Measurements from ENCODE around the gene KCNK3. TPM values are rescaled to one million over a fixed set of nuclear protein-coding genes. Genes with fewer than 3 reads are reported as not detected.
"Not testable (repeated sequence)": the region's sequence is repeated elsewhere in the genome, so short reads cannot be mapped to it uniquely, and the experiment has no call there.

The KCNK3 gene
- total RNA-seq, 2 experiments from 2014 or later, result not detected

DNA sequence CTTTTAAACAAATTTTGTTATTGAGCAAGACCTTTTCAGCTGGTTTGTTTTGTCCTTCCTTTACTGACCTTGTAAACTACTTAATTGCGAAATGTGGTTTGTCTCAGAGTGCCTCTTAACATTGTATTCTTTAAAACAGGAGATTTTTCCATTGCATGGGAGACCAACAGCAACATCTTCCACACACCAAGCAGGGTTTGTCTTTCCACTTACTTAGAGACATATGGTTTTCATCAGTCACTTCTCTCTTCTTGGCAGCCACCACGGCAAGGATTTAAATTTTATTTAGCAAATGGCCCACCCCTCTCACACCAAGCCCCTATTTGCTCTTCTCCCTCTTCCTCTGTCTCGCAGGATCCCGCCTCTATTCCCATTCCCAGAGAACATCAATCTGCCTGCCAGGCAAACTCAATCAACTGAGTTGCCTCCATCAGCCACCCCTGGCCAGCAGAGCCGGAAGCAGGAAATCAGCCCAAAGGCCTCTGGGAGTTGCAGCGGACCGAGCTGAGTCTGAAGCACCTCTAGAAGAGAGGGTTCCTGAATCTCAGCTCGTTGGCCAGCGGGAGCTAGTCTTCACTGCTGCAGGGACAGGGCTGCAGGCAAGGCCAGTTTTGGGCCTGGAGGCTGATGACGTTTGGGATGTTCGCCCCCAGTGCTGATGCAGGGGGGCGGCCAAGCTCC, 40.0 kb upstream of the KCNK3 start:
- peaks cover 5% of the 10 kb centered on the region for H3K27me3 Mint-ChIP-seq
- H3K4me1 Mint-ChIP-seq (ENCODE audit: low read depth), result no peaks in the 10 kb centered on the region
- H3K9me3 Mint-ChIP-seq, result no peaks in the 10 kb centered on the region
- POLR2A ChIA-PET, result no interaction called here
- intact Hi-C loops (cut with micrococcal nuclease), result no loop called here
- no peak for DNase-seq
- no peaks in the 10 kb centered on the region for H3K36me3 Mint-ChIP-seq
- H3K4me3 Mint-ChIP-seq, result no peak overlapping the region
- H3K27ac Mint-ChIP-seq, result no peak overlapping the region
- CTCF ChIA-PET, result no interaction called here

DNA sequence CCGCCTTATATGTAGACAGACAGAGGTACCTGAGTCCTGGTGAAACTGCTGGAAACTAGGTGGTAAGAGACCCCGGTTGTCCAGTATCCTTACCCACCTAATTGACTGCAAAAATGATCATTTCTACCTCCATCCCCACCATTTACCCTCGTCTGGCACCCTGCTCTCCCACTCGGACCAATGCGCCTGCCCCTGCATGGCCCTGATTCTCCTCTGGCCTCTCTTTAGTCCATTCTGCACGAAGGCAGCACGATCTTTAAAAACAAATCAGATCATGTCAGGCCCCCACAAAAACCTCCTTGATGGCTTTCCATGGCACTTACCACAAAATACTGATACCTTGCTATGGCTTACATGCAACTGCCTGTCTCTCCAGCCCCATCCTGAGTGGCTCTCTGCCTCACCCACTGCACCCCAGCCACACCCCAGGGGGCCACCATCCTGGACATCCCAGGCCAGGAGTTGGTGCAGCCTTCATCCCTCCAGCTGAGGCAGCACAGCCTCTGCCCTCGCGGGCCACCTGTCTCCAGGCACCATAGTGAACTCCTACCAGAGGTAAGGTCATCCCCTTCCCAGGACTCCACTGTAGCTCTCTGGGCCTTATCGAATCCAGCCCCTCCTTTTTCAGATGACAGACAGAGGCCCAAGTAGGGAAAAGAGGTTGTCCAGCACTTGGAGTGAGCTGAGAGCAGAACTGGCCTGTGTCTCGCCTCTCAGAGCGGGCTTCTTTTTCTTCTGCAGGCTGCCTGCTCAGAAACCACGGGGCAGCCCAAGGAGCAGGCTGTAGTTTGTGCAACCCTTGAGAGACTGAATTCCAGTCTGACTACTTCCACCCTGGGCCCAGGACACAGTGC, 39.1 kb upstream of the KCNK3 start:
- Mint-ChIP-seq H3K4me1 (ENCODE audit: low read depth) (no peaks in the 10 kb centered on the region), H3K4me3 (no peak overlapping the region), H3K9me3 (no peaks in the 10 kb centered on the region), H3K27ac (no peak overlapping the region), H3K36me3 (no peaks in the 10 kb centered on the region), H3K27me3 (peaks cover 7% of the 10 kb centered on the region)
- intact Hi-C loops (cut with micrococcal nuclease), result no loop called here
- ChIA-PET POLR2A (no interaction called here), CTCF (no interaction called here)
- DNase-seq, result no peak

DNA sequence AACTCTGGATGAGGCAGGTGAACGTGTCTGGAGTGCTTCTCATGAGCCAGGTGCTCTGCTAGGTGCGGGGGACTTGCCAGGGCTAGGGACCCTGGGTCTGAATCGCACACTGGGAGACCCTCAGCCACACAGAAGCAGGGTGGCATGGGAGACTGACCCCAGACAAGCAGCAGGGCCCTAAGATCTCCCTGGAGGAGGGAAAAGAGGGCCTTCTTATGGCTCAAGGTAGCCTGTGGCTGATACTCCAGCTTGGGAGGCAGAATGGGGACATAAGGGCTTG, 38.5 kb upstream of the KCNK3 start:
- ChIA-PET POLR2A (no interaction called here), CTCF (no interaction called here)
- Mint-ChIP-seq H3K27ac (no peak overlapping the region), H3K36me3 (no peaks in the 10 kb centered on the region), H3K4me1 (ENCODE audit: low read depth) (no peaks in the 10 kb centered on the region), H3K27me3 (peaks cover 9% of the 10 kb centered on the region), H3K4me3 (no peak overlapping the region), H3K9me3 (no peaks in the 10 kb centered on the region)
- DNase-seq, result no peak
- intact Hi-C loops (cut with micrococcal nuclease), result no loop called here

DNA sequence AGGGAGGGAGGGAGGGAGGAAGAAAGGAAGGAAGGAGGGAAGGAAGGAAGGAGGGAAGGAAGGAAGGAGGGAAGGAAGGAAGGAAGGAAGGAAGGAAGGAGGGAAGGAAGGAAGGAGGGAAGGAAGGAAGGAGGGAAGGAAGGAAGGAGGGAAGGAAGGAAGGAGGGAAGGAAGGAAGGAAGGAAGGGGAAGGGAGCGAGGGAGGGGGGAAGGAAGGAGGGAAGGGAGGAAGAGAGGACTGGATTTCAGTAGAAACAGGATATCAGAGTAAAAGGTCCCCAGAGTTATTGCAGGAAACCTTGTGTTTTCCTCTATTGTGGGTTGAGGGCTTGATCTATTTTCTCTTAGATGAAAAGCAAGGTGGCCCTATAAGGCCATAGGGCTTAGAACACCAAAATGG, 37.4 kb upstream of the KCNK3 start:
- CTCF ChIA-PET, result not testable (repeated sequence)

DNA sequence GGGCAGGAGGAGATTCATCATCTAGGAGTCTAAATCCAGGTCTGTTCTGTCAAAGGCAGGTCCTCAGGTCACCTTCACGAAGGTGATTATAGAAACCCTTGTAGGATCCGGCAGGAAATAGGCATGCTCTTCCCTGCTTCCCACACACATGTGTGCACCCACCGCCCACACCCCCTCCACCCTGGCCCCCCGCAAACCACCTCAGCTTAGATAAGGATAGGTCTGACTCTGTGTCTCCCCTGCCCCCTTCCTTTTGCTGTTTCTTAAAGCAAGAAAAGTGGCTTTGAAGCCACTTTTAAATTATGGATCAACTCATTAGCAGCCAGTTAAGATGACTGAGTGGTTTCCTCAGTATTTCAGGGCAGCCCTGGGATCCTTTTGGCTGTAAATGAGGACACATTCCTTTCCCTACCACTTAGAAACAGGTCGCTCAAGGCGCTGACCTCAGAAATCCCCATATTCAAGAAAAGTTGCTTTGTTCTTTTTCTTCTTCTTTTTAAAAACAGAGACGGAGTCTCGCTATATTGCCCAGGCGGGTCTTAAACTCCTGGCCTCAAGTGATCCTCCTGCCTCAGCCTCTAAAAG, 36.8 kb upstream of the KCNK3 start:
- no peaks in the 10 kb centered on the region for H3K36me3 Mint-ChIP-seq
- ChIA-PET POLR2A (no interaction called here), CTCF (no interaction called here)
- H3K4me3 Mint-ChIP-seq, result no peak overlapping the region
- H3K4me1 Mint-ChIP-seq (ENCODE audit: low read depth), result no peaks in the 10 kb centered on the region
- H3K27me3 Mint-ChIP-seq, result peaks cover 6% of the 10 kb centered on the region
- no peak overlapping the region for H3K27ac Mint-ChIP-seq
- peaks cover 13% of the 10 kb centered on the region for H3K9me3 Mint-ChIP-seq
- intact Hi-C loops (cut with micrococcal nuclease), result no loop called here
- no peak for DNase-seq

More for the DNA sequence above, 37.4 kb upstream of the KCNK3 start:
- H3K9me3 Mint-ChIP-seq; intact Hi-C loops (cut with micrococcal nuclease); H3K4me1 Mint-ChIP-seq (ENCODE audit: low read depth); DNase-seq; H3K27ac Mint-ChIP-seq; H3K4me3 Mint-ChIP-seq; H3K36me3 Mint-ChIP-seq; POLR2A ChIA-PET: not testable (repeated sequence)
- H3K27me3 Mint-ChIP-seq, result peaks cover 10% of the 10 kb centered on the region

DNA sequence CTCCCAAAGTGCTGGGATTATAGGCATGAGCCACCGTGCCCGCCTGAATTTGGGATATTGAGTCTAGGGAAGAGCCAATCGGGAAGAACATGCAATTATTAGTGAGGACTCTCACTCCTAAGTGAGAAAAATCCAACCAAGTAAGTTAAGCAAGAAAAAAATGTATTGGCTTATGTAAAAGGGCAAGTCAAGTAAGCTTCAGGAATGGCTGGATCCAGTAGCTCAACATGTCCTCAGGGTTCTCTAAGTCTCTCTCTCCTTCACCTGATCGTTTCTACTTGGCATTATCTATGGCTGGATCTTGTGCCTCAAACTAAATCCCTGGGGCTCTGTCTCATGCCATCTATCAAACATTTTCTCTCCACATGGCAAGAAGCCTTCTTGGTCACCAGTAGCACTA, 35.3 kb upstream of the KCNK3 start:
- H3K4me3 Mint-ChIP-seq, result no peak overlapping the region
- ChIA-PET POLR2A (no interaction called here), CTCF (interaction anchor here (0.9 kb wide), 1 partner anchor 50 kb away, joined by 3 read pairs; no protein-coding TSS in a partner anchor)
- H3K4me1 Mint-ChIP-seq (ENCODE audit: low read depth), result no peaks in the 10 kb centered on the region
- H3K9me3 Mint-ChIP-seq, result peaks cover 20% of the 10 kb centered on the region
- no peaks in the 10 kb centered on the region for H3K36me3 Mint-ChIP-seq
- H3K27me3 Mint-ChIP-seq, result peaks cover 6% of the 10 kb centered on the region
- no peak for DNase-seq
- no peak overlapping the region for H3K27ac Mint-ChIP-seq
- intact Hi-C loops (cut with micrococcal nuclease), result no loop called here

DNA sequence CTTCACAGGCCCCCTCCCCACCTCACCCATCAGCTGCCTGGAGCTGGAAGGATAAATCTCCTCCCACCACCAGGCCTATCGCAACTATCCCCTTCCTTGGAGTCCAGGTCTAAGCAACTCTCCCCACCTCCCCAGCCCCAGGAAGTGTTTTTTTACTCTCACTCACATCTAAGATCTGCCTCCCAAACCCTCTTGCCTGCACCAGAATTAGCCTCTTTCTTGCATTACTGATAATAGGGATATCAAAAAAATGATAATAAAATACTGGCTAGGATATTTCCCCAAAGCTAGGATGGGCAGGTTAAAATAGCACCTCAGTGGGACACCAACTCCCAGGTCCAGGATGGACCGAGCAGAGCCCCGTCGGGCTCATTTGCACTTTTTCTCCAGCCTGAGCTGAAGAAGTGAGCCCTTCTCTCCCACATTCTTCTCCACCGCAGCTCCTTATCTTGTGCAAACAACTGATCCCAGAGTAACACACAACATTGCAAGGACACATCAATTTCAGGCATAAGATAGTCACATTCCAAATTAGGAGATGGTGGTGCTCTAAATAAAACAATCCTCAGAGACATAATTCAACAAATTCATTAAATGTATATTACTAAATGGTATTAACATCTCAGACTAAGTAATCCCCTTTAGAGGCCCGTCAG, 33.7 kb upstream of the KCNK3 start:
- CTCF ChIA-PET, result no interaction called here
- no peak for DNase-seq

DNA sequence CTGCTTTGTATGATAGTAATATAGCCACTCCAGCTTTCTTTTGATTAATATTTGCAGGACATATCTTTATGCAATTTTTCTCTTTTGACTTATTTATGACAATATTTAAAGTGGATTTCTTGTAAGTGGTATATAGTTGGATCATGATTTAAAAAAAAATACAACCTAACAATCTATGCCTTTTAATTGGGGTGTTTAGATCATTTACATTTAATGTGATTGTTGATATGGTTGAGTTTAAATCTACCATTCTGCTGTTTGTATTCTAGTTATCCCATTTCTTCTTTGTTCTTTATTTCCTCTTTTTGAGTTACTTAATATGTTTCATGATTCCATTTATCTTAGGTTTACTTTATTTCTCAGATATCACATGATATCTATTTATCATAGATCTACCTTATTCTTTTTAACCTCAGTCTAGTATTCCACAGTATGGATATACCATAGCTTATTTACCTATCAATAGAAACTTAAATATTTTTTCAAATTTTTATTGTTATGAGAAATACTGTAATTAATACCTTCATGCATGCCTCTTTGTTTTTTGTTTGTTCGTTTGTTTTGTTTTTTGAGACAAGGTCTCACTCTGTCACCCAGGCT, 32.1 kb upstream of the KCNK3 start:
- ChIA-PET CTCF (no interaction called here), POLR2A (interaction anchor here (1.0 kb wide), 1 partner anchor 10 kb away, joined by 3 read pairs; no protein-coding TSS in a partner anchor)
- DNase-seq, result no peak
- H3K4me3 Mint-ChIP-seq, result no peak overlapping the region
- H3K27me3 Mint-ChIP-seq, result peaks cover 10% of the 10 kb centered on the region
- peaks cover 20% of the 10 kb centered on the region for H3K9me3 Mint-ChIP-seq
- no peak overlapping the region for H3K27ac Mint-ChIP-seq
- intact Hi-C loops (cut with micrococcal nuclease), result no loop called here
- no peaks in the 10 kb centered on the region for H3K4me1 Mint-ChIP-seq (ENCODE audit: low read depth)
- no peaks in the 10 kb centered on the region for H3K36me3 Mint-ChIP-seq

More for the DNA sequence above, 33.7 kb upstream of the KCNK3 start:
- Mint-ChIP-seq H3K36me3 (no peaks in the 10 kb centered on the region), H3K27me3 (peaks cover 6% of the 10 kb centered on the region), H3K4me1 (ENCODE audit: low read depth) (no peaks in the 10 kb centered on the region), H3K27ac (no peak overlapping the region), H3K4me3 (no peak overlapping the region), H3K9me3 (peaks cover 20% of the 10 kb centered on the region)
- intact Hi-C loops (cut with micrococcal nuclease), result no loop called here
- POLR2A ChIA-PET, result no interaction called here

DNA sequence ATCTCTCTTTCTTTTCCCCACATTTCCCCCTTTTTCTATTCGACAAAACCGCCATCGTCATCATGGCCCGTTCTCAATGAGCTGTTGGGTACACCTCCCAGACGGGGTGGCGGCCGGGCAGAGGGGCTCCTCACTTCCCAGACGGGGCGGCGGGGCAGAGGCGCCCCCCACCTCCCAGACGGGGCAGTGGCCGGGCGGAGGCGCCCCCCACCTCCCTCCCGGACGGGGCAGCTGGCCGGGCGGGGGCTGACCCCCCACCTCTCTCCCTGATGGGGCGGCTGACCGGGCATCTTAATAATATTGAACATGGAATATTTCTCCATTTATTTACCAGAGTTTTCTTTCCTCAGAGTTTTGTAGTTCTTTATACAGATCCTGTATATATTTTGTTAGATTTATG, 27.2 kb upstream of the KCNK3 start:
- H3K27me3 Mint-ChIP-seq, result peaks cover 32% of the 10 kb centered on the region
- H3K4me3 Mint-ChIP-seq; CTCF ChIA-PET; H3K27ac Mint-ChIP-seq; H3K4me1 Mint-ChIP-seq (ENCODE audit: low read depth); H3K36me3 Mint-ChIP-seq; intact Hi-C loops (cut with micrococcal nuclease); POLR2A ChIA-PET; DNase-seq: not testable (repeated sequence)
- peaks cover 11% of the 10 kb centered on the region for H3K9me3 Mint-ChIP-seq

DNA sequence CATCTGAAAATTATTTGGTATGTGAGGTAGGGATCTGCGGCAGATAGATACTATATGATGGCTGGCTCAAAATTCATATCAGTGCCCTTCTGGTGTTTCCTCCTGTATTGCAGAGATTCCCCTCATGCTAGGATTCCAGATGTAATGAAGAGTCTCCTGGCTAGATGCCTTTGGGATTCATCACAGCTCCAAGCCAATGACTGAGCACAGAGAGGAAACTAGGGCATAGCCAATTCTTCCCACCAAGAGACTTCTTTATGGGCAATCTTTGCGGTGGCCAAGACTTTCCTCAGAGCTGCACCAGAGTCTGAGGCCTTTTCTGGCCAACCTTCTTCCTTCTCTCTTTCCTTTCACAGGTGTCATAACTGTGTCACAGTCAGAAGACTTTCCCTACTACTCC, 25.9 kb upstream of the KCNK3 start:
- no peaks in the 10 kb centered on the region for H3K9me3 Mint-ChIP-seq
- CTCF ChIA-PET, result interaction anchor here (0.7 kb wide), 1 partner anchor 81 kb away, joined by 3 read pairs; no protein-coding TSS in a partner anchor
- H3K36me3 Mint-ChIP-seq, result no peaks in the 10 kb centered on the region
- no peak overlapping the region for H3K27ac Mint-ChIP-seq
- H3K27me3 Mint-ChIP-seq, result peaks cover 42% of the 10 kb centered on the region
- H3K4me1 Mint-ChIP-seq (ENCODE audit: low read depth), result no peaks in the 10 kb centered on the region
- POLR2A ChIA-PET, result no interaction called here
- no peak for DNase-seq
- intact Hi-C loops (cut with micrococcal nuclease), result no loop called here
- no peak overlapping the region for H3K4me3 Mint-ChIP-seq

DNA sequence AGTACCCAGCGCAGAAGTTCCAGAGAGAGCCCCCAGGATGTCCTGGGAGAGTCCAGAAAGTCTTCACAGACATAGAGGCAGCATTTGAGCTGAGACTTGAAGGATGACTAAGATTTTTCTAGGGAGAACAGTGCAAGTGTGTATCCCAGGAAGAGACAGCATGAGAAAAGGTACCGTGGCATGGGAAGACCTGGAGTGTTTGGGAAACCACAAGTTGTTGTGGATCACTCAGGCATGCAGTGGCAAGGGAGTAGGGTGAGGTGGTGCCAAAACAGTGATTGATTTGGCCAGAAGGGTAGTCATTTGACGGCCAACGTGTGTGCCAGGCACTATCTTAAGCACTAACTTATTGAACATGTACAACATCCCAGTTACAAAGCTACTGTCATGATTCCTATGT, 24.5 kb upstream of the KCNK3 start:
- Mint-ChIP-seq H3K27ac (no peak overlapping the region), H3K9me3 (no peaks in the 10 kb centered on the region), H3K27me3 (peaks cover 50% of the 10 kb centered on the region), H3K36me3 (no peaks in the 10 kb centered on the region), H3K4me1 (ENCODE audit: low read depth) (no peaks in the 10 kb centered on the region), H3K4me3 (no peak overlapping the region)
- intact Hi-C loops (cut with micrococcal nuclease), result no loop called here
- ChIA-PET POLR2A (no interaction called here), CTCF (no interaction called here)
- no peak for DNase-seq
